ENCODE measurements around the gene EYA3.

EYA3 gene

GRCh38 chr1:28112388-28113241, 24.2 kb upstream of the EYA3 start:
- DNase-seq = no peak

DNA sequence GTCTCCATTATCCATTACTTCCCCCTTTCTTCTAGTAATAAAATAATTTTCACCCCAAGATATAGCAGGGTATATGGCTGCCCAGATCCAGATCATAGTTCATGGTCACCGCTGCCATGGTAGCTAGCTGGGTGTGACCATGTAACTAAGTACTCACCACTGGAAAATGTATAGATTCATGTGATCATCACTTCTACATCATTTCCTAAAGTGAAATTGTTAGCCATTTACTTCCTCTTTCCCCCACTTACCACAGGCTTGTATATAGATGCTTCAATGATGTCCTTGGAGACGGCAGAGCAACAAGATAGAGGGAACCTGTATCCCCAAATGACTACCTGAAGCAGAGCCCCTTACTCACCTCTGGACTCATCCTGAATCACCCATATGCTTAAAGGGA, 22.7 kb upstream of the EYA3 start:
- no peak for DNase-seq

GRCh38 chr1:28110555-28110954, 22.1 kb upstream of the EYA3 start:
- DNase-seq = no peak

GRCh38 chr1:28109639-28110038, 21.2 kb upstream of the EYA3 start:
- DNase-seq = no peak

- no peak for DNase-seq
Observed at GRCh38 chr1:28108001-28108400, 19.6 kb upstream of the EYA3 start.

- no peak for DNase-seq
Observed at GRCh38 chr1:28104866-28105467, 16.6 kb upstream of the EYA3 start.

GRCh38 chr1:28102189-28102588, 13.8 kb upstream of the EYA3 start:
- DNase-seq = no peak

DNA sequence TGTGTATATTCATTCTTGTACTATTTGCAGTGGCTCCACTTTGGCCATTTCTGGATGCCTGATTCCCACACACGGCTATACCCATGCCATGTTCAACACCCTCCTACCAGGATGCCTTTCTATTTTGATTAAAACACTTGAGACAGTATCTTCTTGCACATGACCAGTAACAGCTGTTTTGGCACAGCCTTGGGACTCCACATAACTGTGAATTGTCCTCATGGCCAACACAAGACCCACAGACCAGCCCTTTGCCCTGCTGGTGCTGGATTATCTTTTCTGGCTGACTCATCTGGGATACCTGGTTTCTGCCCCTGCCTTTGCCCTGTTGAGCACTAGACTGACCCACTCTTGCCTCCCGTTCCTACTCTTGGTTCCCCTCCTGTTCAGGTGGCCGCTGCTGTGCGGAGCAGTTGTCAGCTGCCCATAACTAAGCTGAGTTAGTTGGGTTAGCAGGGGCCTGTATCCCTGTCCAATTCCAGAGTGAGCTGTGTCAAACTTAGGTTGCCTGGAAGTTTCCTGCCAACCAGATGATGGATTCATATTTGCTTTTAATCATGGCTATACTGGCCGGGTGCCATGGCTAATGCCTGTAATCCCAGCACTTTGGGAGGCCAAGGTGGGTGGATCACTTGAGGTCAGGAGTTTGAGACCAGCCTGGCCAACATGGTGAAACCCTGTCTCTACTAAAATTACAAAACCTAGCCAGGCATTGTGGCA, 10.8 kb upstream of the EYA3 start:
- DNase-seq = no peak

GRCh38 chr1:28097100-28097472, 8.7 kb upstream of the EYA3 start:
- no peak for DNase-seq

DNA sequence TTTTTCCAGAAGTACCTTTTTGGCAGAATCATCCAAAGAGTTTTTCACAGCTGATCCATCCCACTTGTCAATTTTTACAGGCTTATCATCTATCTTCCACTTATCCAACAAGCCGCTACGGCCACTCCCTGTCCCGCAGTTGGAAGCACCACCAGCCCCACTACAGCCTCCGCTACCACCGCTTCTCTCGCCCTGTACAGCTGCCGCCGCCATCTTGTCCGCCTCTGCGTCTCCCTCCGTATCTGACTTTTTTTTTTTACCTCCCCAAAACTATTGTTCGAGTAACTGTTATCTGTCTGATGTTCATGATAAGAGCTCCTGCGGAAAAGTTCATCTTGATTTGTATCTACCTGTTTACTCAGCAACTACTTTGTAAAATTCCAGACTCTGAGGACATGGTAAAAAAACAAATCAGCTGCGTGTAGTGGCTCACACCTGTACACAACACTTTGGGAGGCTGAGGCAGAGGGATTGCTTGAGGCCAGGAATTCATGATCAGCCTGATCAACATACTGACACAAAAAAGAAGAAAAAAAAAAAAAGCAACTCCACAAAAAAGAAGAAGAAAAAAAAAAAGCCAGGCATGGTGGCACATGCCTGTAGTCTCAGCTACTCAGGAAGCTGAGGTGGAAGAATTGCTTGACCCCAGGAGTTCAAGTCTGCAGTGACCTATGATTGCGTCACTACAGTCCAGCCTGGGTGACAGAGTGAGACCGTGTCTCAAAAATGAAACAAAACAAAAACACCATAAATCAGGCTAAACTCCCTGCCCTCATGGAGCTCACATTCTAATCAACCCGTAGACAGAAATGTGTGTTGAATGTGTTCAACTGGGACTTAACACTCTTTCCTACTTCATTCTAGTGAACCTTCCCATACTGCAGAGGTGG, 8.0 kb upstream of the EYA3 start:
- DNase-seq = no peak

DNA sequence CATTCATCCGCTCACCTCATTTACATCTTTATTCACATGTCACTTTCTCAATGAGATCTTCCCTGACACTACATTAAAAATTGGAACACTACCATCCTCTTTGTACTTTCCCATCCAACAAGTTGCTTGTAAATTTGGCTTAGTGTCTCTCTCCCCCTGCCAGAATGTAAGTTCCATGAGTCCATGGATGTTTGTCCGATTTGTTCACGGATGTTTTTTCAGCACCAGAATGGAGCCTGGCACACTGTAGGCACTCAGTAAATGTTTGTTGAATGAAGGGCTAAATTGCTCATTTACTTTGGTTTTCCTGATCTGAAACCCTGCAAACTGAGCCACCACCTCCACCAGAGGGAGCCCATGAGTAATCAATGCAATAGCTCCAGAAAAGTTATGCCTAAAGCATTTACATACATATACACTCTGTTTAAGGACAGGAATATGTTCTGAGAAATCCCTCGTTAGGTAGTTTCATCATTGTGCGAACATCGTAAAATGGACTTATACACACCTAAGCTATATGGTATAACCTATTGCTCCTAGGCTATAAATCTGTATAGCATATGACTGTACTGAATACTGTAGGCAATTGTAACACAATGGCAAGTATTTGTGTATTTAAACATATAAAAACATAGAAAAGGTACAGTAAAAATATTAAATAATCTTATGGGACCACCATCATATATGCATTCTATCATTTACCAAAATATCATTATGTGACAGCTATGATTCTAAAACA, 2.8 kb upstream of the EYA3 start:
- peak; percentile 83 to 89 for DNase-seq

- no peak for DNase-seq
Observed at GRCh38 chr1:28087614-28088167, 719 bp downstream of the EYA3 start.

GRCh38 chr1:28086651-28087050, 1.8 kb downstream of the EYA3 start:
- DNase-seq = no peak

DNA sequence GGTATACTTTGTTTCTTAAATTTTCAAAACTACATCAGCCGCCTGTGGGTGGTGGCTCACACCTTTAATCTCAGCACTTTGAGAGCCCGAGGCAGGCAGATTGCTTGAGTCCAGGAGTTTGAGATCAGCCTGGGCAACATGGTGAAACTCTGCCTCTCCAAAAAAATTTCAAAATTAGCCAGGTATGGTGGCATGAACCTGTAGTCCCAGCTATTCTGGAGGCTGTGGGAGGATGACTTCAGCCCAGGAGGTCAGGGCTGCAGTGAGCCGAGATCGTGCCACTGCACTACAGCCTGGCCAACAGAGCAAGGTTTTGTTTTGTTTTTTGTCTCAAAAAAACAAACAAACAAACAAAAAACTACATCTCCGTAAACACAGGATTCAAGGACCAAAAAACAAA, 3.3 kb downstream of the EYA3 start:
- DNase-seq = no peak

DNA sequence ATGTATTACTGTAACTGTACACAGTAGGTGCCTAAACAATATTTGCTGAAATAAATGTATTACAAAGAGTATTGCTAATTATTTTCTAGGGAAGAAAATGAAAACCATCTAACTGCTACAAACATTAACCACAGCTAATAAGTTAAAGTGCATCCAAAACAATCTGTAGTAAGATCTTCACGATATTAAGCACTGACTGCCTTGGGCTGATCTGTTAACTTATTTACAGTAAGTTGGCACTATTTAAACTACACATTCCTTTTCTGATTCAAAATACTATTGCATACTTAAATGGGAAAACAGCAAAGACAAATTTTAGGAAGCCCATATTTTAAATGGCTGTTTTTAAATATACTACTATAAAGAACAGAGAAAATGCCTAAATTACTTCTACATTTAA, 4.5 kb downstream of the EYA3 start:
- DNase-seq = no peak

DNA sequence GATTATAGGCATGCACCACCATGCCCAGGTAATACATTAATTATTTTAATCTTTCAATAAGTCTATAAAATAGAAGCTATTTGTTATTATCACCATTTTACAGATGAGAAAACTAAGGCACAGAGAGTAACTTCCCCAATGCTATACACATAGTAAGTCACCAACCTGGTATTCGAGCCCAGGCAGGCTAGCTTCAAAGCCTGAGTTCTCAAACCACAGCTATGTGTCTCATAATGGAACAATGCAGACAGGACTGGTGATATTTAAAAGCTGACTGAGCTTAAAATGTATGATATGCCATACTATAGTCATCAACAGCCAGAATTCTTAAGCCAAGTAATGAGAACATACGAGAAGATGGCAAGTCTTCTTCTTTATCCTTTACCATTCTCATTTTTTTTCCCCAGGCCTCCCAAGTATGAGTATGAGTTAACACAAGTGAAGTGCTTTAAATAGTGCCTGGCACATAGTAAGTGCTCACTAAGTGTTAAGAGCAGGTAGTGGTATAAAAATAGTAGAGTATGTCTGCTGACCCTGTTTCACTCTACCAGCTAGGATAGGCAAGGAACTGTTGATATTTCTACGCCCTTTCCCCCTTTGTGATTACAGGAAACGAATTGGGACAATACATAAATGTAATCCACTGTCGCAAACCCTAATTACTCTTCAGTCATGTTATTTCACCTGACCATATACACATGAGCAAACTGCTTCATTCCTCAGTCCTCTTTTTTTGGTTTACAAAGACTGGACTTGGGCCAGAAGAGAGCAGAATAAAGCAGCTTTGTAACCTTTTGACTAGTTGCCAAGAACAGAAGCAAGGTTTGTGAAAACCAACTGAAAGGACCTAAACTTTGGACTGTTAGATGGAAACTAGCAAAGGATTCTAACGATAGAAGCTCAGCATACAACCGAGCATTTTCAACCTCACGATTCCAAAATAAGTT, 9.5 kb downstream of the EYA3 start:
- DNase-seq = no peak

GRCh38 chr1:28078262-28078661, 10.1 kb downstream of the EYA3 start:
- DNase-seq = no peak

DNA sequence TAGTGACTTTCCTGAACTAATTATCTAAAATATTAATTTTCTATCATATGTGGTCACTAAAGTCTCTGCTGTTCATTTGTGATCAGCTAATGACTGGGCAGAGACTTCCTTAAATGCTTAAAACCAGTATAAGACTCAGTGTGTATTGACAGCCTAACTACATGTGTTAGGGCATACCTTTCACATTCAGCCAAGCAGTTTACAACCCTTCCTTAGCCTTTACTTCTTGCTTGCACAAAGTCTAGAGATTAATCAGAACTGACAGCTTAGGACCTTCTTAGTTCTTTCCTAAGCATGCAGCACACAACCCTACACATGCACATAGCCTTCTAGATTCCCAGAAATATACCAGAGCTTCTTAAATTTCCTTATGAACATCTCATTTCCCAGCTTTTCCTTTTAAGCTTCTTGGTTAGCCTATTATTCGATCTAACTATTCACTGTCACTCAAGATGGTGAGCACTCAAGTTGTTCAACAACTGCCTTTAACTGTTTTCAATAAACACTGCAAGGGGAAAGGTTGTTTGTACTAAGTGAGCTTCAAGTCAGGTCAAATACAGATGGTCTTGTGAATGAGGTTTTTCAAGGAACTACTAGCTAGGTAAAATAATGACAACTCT, 13.4 kb downstream of the EYA3 start:
- no peak for DNase-seq

DNA sequence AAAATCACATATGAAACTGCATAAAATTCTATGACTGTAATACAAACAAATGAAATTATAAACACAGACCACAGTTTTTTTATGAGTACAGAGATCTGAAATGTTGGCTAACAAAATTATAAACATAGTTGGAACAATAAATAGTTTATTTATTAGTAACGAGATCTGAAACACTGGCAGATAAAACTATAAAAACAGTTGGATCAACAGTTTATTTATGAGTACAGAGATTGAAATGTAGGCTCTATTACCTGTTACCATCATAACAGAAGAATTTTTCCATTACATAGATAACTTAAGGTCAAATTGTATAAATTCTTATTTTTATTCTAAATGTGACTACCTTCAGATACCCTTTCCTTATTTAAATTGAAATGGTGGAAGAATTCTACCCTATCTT, 14.5 kb downstream of the EYA3 start:
- DNase-seq = no peak

- DNase-seq = no peak
Observed at GRCh38 chr1:28071813-28072212, 16.6 kb downstream of the EYA3 start.

All from stimulated activated CD4-positive, alpha-beta T cell treated with anti-CD3 and anti-CD28 coated beads, Interleukin-2, amount 100 ng/mL, for 48 hours (primary cell).